Measurements from ENCODE around the gene LIPH. TPM values are rescaled to one million over a fixed set of nuclear protein-coding genes. Genes with fewer than 3 reads are reported as not detected.

The LIPH gene
- total and polyA plus RNA-seq, 10 donors, result 0.03 to 3.1 (median 1.1) TPM

DNA sequence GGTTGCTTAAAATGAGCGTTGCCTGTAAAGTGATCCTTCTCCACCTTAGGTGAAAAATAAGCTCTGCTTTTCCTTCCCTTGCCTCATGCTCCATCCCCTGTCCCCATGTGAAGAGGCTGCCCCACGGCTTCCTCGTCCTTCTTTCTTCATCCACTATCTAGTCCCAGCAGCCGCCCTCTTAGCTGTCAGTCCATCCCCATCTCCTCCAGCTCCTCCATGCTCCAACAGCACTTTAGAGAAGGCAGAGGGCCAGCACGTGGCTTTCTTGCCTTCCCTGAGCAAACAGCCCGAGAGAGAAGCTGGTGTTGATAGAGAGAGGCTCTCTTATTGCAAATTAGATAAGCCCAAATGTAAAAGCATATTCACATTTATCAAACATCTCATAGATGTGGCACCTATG is 44.5 kb downstream of the LIPH start:
- intact Hi-C loops (cut with DNase I; ENCODE audit: low total_unique reads), result no loop called here
- H3K4me3 ChIP-seq, result no peak overlapping the region
- no peak for TF ChIP-seq POLR2AphosphoS5 (IDR thresholded peaks at IDR 0.05)
- TF ChIP-seq CTCF (IDR thresholded peaks at IDR 0.05 in 8 of 11, conservative IDR thresholded peaks at IDR 0.05 in 3 of 11), result no peak
- no peak for TF ChIP-seq POLR2A (IDR thresholded peaks at IDR 0.05)
- 68 to 79% (median 76%) methylated on average over 6 of the region's 6 CpGs for WGBS, 5 donors
- peaks cover 0 to 5% (median 0%) of the 10 kb centered on the region in 6 donors for H3K4me1 ChIP-seq
- H3K27ac ChIP-seq, result no peak overlapping the region
- no peak for DNase-seq
- no peaks in the 10 kb centered on the region for H3K9me3 ChIP-seq
- H3K27me3 ChIP-seq (replicated peaks in 1 of 7), result peaks cover 0 to 9% (median 0%) of the 10 kb centered on the region in 7 donors
- H3K36me3 ChIP-seq, result no peaks in the 10 kb centered on the region

DNA sequence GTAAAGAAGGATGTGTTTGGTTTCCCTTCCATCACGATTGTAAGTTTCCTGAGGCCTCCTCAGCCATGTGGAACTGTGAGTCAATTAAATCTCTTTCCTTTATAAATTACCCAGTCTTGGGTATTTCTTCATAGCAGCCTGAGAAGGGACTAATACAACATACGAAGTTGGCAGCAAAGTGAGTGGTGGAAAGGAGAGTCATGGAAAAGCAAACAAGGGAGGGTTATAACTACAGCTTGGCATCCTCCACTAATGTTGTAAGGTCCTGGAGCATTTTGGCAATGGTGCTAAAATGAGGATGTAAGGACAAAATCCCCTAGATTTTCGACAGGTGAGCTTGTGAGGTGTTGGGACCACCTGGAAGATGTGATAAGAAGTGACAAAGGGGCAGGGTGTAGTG is 47.8 kb downstream of the LIPH start:
- 58 to 70% (median 64%) methylated on average over 3 of the region's 3 CpGs for WGBS, 5 donors
- TF ChIP-seq CTCF (IDR thresholded peaks at IDR 0.05 in 8 of 11, conservative IDR thresholded peaks at IDR 0.05 in 3 of 11) (no peak), POLR2A (IDR thresholded peaks at IDR 0.05) (no peak), POLR2AphosphoS5 (IDR thresholded peaks at IDR 0.05) (no peak)
- intact Hi-C loops (cut with DNase I; ENCODE audit: low total_unique reads), result no loop called here
- H3K36me3 ChIP-seq, result no peaks in the 10 kb centered on the region
- H3K27me3 ChIP-seq (replicated peaks in 1 of 7), result peaks cover 0 to 9% (median 0%) of the 10 kb centered on the region in 7 donors
- no peak overlapping the region for H3K4me3 ChIP-seq
- no peak overlapping the region for H3K27ac ChIP-seq
- H3K4me1 ChIP-seq, result peaks cover 0 to 5% (median under 1%) of the 10 kb centered on the region in 6 donors
- no peak for DNase-seq
- H3K9me3 ChIP-seq, result no peaks in the 10 kb centered on the region

- TF ChIP-seq POLR2A (IDR thresholded peaks at IDR 0.05) (no peak), POLR2AphosphoS5 (IDR thresholded peaks at IDR 0.05) (no peak)
- intact Hi-C loops (cut with DNase I; ENCODE audit: low total_unique reads), result no loop called here
- Histone ChIP-seq H3K9me3 (no peaks in the 10 kb centered on the region), H3K4me1 (peaks cover 0 to 13% (median 6%) of the 10 kb centered on the region in 6 donors), H3K27me3 (replicated peaks in 1 of 7) (peaks cover 0 to 9% (median 0%) of the 10 kb centered on the region in 7 donors), H3K36me3 (no peaks in the 10 kb centered on the region), H3K4me3 (no peak overlapping the region), H3K27ac (no peak overlapping the region)
- 72 to 100% (median 81%) methylated on average over 1 of the region's 1 CpG for WGBS, 5 donors
- no peak for DNase-seq
These were observed 48.9 kb downstream of the LIPH start for GRCh38 chr3:185503521-185503920.

DNA sequence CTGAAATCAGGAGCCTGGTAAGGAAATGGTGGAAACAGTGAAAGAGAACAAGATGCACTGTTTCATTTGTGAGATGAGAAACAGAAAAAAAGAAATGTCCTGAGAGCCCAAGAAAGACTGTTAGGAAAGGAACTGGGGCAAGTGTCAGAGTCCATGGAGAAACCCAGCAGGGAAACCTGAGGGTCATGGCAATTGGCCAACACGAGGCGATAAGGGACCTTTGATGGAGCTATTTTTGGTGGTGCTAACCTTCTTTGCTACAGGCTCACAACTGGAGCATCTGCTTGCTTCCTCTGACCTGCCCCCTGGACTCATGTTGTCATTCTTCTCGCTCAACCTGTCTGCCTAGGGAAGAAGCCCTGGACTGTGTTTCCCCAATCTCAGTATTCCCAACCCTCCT is 49.4 kb downstream of the LIPH start:
- DNase-seq, result no peak
- WGBS, 5 donors, result 62 to 84% (median 74%) methylated on average over 3 of the region's 3 CpGs
- intact Hi-C loops (cut with DNase I; ENCODE audit: low total_unique reads), result no loop called here
- no peaks in the 10 kb centered on the region for H3K9me3 ChIP-seq
- TF ChIP-seq POLR2AphosphoS5 (IDR thresholded peaks at IDR 0.05) (no peak), CTCF (IDR thresholded peaks at IDR 0.05 in 8 of 11, conservative IDR thresholded peaks at IDR 0.05 in 3 of 11) (no peak), POLR2A (IDR thresholded peaks at IDR 0.05) (no peak)
- no peaks in the 10 kb centered on the region for H3K36me3 ChIP-seq
- no peak overlapping the region for H3K27ac ChIP-seq
- H3K4me1 ChIP-seq, result peaks cover 0 to 15% (median 8%) of the 10 kb centered on the region in 6 donors
- H3K4me3 ChIP-seq, result no peak overlapping the region
- peaks cover 0 to 9% (median 0%) of the 10 kb centered on the region in 7 donors for H3K27me3 ChIP-seq (replicated peaks in 1 of 7)
